M059J (cell line): ENCODE data around the gene MTUS2. TPM values are rescaled to one million over a fixed set of nuclear protein-coding genes. Genes with fewer than 3 reads are reported as not detected.

Experiments
- DNase-seq: peaks from one replicate; pipeline ENCODE4 v3.0.0-alpha.2; 2012; ENCODE audit warnings: low read depth
- total RNA-seq: library from RNA; depleted of rRNA; stranded (reverse); fragments of >200 nt; shearing (Covaris generic); gene quantifications from 2 replicates; pipeline ENCODE4 v1.2.3, GENCODE V29; 2014

The MTUS2 gene
- total RNA-seq, 1 experiment from 2014 or later = 0.59 TPM

DNA sequence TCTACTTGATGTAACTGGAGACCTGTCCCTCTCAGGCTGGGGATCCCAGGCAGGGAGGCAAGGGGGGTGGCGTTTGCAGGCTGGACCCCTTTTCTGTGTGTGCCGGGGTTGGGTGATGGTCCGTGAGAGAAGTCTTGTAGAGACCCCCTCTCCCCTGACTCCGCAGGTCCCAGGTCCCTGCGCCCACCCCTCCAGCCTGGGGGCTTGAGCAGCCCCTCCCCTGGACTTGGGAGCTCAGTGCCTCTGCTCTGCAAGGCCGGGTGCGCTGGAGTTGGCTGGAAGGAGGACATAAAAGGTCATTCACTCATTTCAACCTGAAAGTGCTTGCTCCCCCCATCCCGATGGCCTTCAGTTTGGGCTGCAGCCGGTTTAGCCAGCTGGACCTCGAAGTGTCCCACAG, 685.8 kb downstream of the MTUS2 start:
- DNase-seq = no peak

- DNase-seq = no peak
Observed at GRCh38 chr13:29507356-29507755, 687.2 kb downstream of the MTUS2 start.

- DNase-seq = peak; percentile 69
Observed at GRCh38 chr13:29508130-29508875, 688.2 kb downstream of the MTUS2 start.

DNA sequence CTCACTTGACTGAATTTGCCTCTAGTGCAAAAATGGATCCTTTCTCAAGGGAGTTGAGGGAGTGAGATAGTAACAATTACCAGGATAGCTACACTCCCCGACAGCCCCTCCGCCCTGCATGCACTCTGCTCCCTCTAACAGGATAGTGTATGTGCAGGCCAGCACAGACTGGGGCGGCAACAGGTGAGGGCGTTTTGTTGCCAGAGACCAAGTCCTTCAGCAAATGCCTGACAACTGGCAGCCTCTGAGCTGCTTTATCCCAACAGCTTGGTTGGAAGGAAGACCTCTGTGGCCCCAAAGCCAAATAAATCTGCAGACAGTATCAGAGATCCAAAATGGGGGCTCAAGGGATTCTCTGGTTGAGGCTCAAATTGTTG, 688.7 kb downstream of the MTUS2 start:
- DNase-seq = no peak

GRCh38 chr13:29509999-29510589, 690.0 kb downstream of the MTUS2 start:
- DNase-seq = peak; percentile 22

- DNase-seq = no peak
Observed at GRCh38 chr13:29510651-29511084, 690.5 kb downstream of the MTUS2 start.

- no peak for DNase-seq
Observed at GRCh38 chr13:29511106-29511796, 691.1 kb downstream of the MTUS2 start.

DNA sequence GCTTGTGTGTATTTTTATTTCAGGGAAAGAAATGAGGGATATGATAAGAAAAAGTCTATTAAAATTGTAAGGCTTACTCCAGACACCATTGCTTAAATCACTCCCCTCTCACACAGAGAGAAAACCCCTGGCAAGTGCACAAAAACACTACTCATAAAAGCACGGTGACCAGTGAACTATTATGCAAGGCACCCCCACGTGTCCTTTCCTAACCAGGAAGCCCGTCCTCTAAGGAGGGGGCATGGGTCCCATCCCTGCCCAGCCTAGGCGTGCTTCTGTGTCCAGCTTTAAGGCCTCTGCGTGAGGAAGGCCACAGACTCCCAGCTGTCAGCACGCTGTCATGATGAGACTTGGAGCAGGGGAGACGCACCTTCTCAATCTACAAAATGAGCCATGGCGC, 691.8 kb downstream of the MTUS2 start:
- DNase-seq = no peak

GRCh38 chr13:29513002-29513980, 693.2 kb downstream of the MTUS2 start:
- DNase-seq = peak; percentile 41

- no peak for DNase-seq
Observed at GRCh38 chr13:29513981-29514719, 694.0 kb downstream of the MTUS2 start.

- no peak for DNase-seq
Observed at GRCh38 chr13:29514720-29515310, 694.7 kb downstream of the MTUS2 start.

DNA sequence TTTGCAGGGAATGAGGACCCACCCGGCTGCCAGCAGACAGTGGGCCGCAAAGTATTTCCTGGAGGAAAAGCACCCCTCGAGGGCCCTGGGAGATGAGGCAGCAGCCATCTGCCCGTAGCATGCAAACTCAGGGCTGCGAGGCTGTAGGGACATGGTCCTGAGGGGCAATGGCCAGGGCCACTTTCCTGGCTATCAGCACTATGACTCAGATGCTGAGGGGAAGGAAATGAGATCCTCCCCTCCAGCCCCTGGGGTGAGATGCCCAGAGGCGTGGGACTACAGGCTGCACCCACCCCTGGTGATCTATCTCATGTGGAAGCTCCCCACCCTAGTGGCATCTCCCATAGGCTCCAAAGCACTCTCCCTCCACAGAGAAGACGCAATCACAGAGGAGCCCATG, 695.2 kb downstream of the MTUS2 start:
- no peak for DNase-seq

DNA sequence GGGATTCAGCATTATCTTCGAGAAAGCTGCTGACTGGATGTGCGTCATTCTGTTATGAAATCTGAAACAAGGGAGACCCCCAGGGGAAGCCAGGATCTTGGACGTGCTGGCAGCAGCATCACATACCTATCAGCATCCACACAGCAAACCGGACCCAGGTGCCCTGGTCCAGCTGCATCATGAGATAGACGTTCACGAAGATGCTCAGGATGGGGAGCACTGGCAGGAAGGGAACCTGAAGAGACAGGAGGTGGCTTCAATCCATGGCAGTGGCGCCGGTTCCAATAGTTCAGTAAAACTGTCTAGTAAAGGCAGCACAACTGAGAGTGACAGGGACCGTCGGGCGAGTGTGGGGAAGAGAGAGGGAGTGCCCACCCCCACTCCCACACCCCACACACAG, 695.9 kb downstream of the MTUS2 start:
- no peak for DNase-seq

- DNase-seq = no peak
Observed at GRCh38 chr13:29516880-29517279, 696.7 kb downstream of the MTUS2 start.

- DNase-seq = no peak
Observed at GRCh38 chr13:29519921-29520320, 699.8 kb downstream of the MTUS2 start.

GRCh38 chr13:29520671-29521070, 700.5 kb downstream of the MTUS2 start:
- peak; percentile 76 for DNase-seq

DNA sequence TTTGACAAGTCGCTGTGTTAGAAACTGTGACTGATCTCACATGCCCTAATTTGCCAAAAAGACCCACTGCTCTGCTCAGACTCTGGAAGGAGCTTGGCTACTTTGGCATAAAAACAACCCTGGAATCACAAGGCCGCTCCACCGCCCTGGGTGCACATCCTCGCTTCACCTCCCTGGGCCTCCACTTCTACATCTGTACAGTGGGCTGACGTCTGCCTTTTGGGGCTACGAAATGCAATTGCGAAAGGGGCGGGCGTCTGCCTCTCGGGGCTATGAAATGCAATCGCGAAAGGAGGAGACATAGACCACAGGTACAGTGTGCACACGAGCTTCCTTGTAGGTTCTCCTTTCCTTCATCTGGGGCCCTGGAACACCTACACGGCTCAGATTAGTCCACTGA, 701.2 kb downstream of the MTUS2 start:
- DNase-seq = no peak

DNA sequence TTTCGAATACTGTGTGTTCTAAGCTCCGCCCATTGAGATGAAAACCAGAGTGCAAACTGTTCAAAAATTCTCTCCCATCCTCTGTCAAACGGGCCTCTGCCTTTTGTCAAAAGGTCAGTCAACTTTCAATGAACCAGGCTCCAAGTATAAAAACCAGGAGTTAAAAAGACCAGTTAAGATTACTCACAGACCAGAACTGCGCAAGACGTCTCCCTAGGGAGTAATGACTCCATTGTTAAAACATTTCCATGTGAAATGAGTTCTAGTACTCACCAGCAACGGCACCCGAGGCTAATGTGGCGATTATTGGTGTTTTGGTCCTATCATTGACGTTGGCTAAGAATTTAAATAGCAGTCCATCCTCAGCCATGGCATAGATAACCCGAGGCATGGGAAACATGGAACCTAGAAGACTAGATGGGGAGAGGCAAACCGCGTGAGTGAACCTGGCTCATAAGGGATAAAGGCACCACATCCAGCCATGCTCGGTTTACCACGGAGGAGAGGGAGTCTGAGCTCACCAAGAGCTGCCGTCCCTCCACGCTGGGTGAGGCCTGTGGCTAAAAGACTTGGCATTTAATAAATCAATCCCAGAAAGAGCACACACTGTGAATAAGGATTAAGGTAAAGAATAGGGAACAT, 702.0 kb downstream of the MTUS2 start:
- peak; percentile 77 for DNase-seq

GRCh38 chr13:29523199-29523961, 703.2 kb downstream of the MTUS2 start:
- no peak for DNase-seq
